NAMALWA (cell line): ENCODE measurements around the gene SULT1A2.
"Not testable (repeated sequence)": the region's sequence is repeated elsewhere in the genome, so short reads cannot be mapped to it uniquely, and the experiment has no call there.

ENCODE experiments used
- DNase-seq: peaks from one replicate; pipeline ENCODE4 v3.0.0-alpha.2; 2015; ENCODE audit warnings: low spot score

SULT1A2 gene

GRCh38 chr16:28609631-28610594, 13.1 kb upstream of the SULT1A2 start, which contains the start of gene SULT1A1:
Gene SULT1A1 (minus strand): TSS chr16:28610044. CDS start chr16:28608855, 1,189 bp downstream.
- DNase-seq = no peak

- not testable (repeated sequence) for DNase-seq
Observed at GRCh38 chr16:28608867-28609596, 12.2 kb upstream of the SULT1A2 start.

GRCh38 chr16:28608496-28608808, 11.6 kb upstream of the SULT1A2 start:
- DNase-seq = not testable (repeated sequence)

GRCh38 chr16:28607681-28608495, 11.0 kb upstream of the SULT1A2 start:
- not testable (repeated sequence) for DNase-seq

DNA sequence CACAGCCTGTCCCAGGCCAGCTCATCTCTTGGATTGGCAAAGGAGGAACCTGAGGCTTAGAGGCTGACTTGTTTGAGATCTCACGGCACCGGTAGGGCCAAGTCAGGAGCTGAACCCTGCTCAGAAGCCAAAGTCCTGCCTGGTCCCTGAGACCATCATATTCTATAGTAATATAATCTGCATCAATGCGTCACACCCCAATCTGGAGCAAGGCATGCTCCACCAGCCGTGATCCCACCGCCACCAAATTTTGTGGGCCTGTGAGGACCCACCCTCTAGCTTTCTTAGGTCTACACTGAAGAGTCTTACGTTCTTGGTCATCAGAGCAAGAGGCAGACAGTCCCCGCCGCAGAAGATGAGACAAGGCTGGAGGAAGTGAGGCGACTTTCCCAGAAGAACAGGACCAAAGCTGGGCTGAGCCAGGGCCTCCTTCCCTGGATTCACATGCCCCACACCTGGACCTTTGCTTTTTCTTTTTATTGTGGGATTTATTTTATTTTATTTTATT, 10.3 kb upstream of the SULT1A2 start:
- no peak for DNase-seq

DNA sequence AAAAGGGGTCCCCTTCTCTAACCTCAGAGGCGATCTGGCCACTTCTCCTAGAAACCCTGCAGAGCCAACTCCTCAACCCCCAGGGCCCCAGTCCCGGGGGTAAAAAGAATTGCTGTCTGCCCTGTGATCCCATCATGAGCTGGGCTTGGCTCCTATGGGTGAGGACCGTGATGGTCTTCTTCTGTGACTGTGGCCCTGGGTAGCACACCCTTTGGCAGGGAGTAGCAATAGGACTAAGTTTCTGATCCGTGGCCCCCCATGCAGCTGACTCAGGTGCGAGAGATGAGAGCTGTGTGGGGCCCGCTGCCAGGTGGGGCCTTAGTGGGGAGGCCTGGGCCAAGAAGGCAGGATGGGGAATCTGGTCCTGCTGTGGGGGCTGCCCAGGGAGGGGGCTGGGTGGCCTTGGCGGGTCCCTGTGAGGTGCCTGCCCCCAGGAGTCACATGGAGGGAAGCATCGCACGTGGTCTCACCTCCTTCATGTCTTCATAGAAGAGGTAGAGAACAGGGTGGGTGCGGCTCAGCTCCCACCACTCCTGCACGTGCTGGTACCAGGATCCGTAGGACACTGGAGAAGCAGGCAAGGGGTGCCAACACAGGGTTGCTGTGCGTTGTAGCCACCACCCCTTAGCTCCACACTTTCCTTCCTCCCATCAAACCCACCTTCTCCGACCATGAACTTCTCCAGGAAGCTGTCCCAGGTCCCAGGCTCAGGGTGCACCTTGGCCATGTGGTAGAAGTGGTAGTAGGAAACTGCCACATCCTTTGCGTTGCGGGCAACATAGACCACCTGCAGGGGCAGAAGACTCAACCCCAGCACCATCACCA, 9.7 kb upstream of the SULT1A2 start:
- no peak for DNase-seq

GRCh38 chr16:28604186-28604565, 7.3 kb upstream of the SULT1A2 start:
- no peak for DNase-seq

- no peak for DNase-seq
Observed at GRCh38 chr16:28603381-28604185, 6.7 kb upstream of the SULT1A2 start.

GRCh38 chr16:28602529-28602928, 5.7 kb upstream of the SULT1A2 start:
- DNase-seq = peak; percentile 86

- not testable (repeated sequence) for DNase-seq
Observed at GRCh38 chr16:28602062-28602461, 5.2 kb upstream of the SULT1A2 start.

DNA sequence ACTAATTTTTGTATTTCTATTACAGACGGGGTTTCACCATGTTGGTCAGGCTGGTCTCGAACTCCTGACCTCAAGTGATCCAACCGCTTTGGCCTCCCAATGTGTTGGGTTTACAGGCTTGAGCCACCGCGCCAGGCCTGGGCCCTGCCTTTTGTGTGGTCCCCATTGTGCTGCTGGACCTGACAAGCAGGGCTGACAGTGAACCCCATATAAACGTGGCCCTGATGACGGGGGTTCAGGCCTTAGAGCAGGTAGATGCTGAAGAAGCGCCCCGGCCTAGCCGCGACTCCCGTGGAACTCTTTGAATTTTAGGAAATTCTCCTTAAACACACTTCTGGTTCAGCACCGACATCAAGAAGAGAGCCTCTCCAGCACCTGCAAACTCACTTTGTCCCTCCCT, 4.7 kb upstream of the SULT1A2 start:
- DNase-seq = not testable (repeated sequence)

- not testable (repeated sequence) for DNase-seq
Observed at GRCh38 chr16:28600965-28601364, 4.1 kb upstream of the SULT1A2 start.

DNA sequence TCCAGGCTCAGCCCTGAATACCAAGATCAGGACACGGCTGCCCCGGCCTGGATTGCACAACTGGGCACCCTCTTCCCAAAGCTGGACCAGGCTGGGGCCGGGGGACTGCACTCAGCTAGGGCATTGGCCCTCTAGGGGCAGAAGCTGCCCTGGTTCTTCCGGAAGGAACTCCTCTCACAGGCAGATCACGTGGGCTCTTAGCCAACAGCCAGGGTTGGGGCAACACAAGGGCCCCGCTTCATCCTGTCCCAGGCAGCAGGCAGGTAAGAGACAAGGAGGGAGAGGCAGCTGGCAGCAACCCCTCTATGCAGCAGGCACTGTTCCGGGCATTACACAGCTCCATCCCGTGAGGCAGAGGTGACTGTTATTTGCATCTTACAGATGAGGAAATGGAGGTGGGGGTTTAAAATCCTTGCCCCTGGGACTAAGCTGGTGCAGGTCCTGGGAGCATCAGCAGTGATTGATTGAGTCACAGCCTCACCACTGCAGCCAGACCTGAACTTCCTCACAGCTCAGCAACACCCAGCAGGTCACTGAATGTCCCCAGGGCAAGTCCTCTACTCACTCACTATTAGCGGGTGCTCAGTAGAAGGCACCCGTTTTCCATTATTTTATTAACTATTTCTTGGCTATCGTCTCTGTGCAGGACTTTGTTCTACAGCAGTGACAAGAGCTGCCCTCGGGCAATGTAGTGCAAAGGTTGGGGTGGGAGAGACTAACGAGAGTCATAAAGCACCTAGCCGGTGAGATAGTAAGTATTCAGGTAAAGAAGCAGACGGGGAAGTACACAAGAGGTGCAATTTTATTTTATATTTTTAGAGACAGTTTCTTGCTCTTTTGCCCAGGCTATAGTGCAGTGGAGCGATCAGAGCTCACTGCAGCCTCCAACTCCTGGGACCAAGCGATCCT, 2.8 kb upstream of the SULT1A2 start:
- not testable (repeated sequence) for DNase-seq

DNA sequence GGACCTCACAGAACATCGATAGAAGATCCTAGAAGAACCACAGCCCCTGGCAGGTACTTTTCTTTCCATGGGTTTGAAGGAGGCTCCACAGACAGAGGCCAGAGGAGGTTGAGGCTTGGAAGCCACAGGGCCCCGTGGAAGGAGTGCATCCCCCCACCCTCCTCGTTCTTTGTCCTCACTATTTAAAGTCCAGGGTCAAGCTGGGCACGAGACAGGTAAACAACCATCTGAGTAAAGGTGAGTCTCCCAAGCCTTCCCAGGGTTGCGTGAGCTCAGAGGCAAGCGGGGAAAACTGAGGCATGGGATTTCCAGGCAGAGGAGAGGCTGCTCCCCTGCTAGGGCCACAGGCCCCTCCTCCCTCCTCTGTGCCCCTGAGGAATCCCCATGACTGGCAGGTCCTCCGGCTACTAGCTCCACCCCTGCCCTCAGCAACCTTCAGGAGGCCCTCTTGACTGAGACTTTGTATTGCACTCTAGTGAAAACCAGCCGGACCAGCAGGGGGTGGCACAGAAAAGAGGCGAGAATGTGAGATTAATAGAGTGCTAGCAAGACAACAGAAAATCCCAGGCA, 927 bp upstream of the SULT1A2 start:
- DNase-seq = peak; percentile 82

- no peak for DNase-seq
Observed at GRCh38 chr16:28596115-28596630, 677 bp downstream of the SULT1A2 start.

DNA sequence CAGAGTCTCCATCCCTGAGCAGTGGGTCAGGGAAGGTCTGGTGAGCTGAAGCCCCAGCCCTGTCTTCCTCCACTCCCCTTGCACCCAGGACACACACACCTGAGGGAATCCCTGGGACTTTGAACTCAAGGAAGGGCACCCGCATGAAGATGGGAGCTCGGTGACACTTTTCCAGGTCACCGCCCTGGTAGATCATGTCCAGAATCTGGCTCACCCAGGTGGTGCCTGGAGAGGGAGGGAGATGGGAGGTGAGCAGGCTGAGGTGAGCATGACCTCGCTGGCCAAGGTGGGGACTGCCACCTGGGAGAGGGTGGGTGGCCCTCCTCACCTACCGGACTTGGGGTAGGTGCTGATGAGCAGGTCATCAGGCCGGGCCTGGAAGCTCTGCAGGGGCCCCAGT, 1.4 kb downstream of the SULT1A2 start:
- not testable (repeated sequence) for DNase-seq

GRCh38 chr16:28592979-28593553, 3.8 kb downstream of the SULT1A2 start:
- no peak for DNase-seq

DNA sequence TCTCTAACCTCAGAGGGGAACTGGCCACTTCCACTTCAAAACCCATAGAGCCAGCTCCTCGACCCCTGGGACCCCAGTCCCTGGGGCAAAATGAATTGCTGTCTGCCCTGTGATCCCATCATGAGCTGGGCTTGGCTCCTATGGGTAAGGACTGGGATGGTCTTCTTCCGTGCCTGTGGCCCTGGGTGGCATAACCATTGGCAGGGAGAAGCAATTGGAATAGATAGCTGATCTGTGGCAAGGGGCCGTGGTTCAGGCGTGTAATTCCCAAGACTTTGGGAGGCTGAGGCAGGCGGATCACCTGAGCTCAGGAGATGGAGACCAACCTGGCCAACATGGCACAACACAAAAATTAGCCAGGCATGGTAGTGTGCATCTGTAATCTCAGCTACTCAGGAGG, 4.3 kb downstream of the SULT1A2 start:
- no peak for DNase-seq
